Pancreas (tissue), 10 donors: ENCODE data around the gene GRIA3. TPM values are rescaled to one million over a fixed set of nuclear protein-coding genes. Genes with fewer than 3 reads are reported as not detected.
"Not testable (repeated sequence)": the region's sequence is repeated elsewhere in the genome, so short reads cannot be mapped to it uniquely, and the experiment has no call there.

Experiments used
- ATAC-seq, 4 donors: fragments of 200-7000 bp; cut with Tn5 transposase; one replicate each; pipeline versions ENCODE4 v1.8.0 to v1.9.1; 2020; ENCODE audit warnings: mild to moderate bottlenecking in 4 of 4, moderate library complexity in 4 of 4
- DNase-seq, 6 donors: peaks; one replicate each; pipeline ENCODE4 v3.0.0-alpha.2; 2020
- FAIRE-seq: peaks from 2 replicates; lab custom pipeline; 2012; peaks lifted over from hg19 to GRCh38; lab: Jason Lieb, UNC
- H3K27ac ChIP-seq, 4 donors: fragments of 200-600 bp; sonication (generic); 1 replicate in 3 of 4; 2 replicates in 1 of 4; pipeline versions ENCODE4 v1.5.0 to v1.8.0; 2020
- H3K27me3 ChIP-seq, 4 donors: fragments of 200-600 bp; one replicate each; pipeline ENCODE4 v1.8.0; 2021
- H3K36me3 ChIP-seq, 3 donors: fragments of 200-600 bp; sonication (generic) in 1 of 3; one replicate each; pipeline versions ENCODE4 v1.5.0 to v1.8.0; 2020 to 2021
- H3K4me1 ChIP-seq, 3 donors: fragments of 200-600 bp; one replicate each; pipeline ENCODE4 v1.8.0; 2021
- H3K4me3 ChIP-seq, 4 donors: fragments of 200-600 bp; sonication (generic) in 2 of 4; one replicate each; pipeline versions ENCODE4 v1.5.0 to v1.8.0; 2020 to 2021
- H3K9me3 ChIP-seq, 4 donors: fragments of 200-600 bp; one replicate each; pipeline ENCODE4 v1.8.0; 2021
- WGBS, 2 donors: extraction: QIAGEN DNeasy Blood & Tissue Kit; methylation state at CpG; one replicate each; pipeline ENCODE4 v1.1.7; 2013; 5-methylcytosine and 5-hydroxymethylcytosine counted together
- intact Hi-C, 3 donors: fragments of 100-400 bp; cut with DNase I; formaldehyde crosslinking; loops; one replicate each; pipeline versions ENCODE4 v1.11.1 to v1.14.2; 2022
- polyA plus RNA-seq, 2 donors: library from polyadenylated mRNA; stranded (reverse); fragments of 200-250 nt; gene quantifications; one replicate each; pipeline ENCODE4 v1.2.3, GENCODE V29; 2013
- total RNA-seq, 6 donors: library from RNA; stranded (reverse); fragmentation: NEBNext Ultra II Directional in 4 of 6; extraction: Animal tissue kit (Norgen Biotek cat#: 25700) in 4 of 6; gene quantifications; one replicate each; pipeline versions ENCODE4 v1.2.1 to v1.2.4, GENCODE V29; 2021 to 2023
- TF ChIP-seq, protein P1 (sequence below), 4 donors: fragments of 200-600 bp; sonication (generic) in 3 of 4; IDR thresholded peaks; one replicate each; pipeline versions ENCODE4 v1.5.0 to v1.8.0; 2021; ENCODE audit warnings: antibody characterized with exemption in 4 of 4
- donor health status: healthy with polysubstance abuse.
- donor health status: DM: no; HTN: no; CAD: no; lungs with moderate emphysema.
- donor health status: DM: no; HTN: no; CAD: no.
- donor health status: control.
- donor health status: control.
- donor health status: Bipolar disorder and iron deficiency.
- donor health status: DM: yes; HTN: yes; CAD: no.
- donor health status: DM: no; HTN: no; CAD: no.
- donor health status: DM: no; HTN: no; CAD: no.
- donor health status: DM: yes; HTN: yes; CAD: no.

Gene GRIA3
- total and polyA plus RNA-seq, 8 donors = 0.28 to 11.8 (median 1.6) TPM

GRCh38 chrX:123282241-123282640 is 98.2 kb downstream of the GRIA3 start:
- H3K36me3 ChIP-seq = no peaks in the 10 kb centered on the region
- H3K27ac ChIP-seq = no peak overlapping the region
- ATAC-seq (no peak), DNase-seq (no peak), FAIRE-seq (no peak)
- peaks cover 0 to 10% (median 0%) of the 10 kb centered on the region in 4 donors for H3K27me3 ChIP-seq
- TF ChIP-seq, protein P1, sequence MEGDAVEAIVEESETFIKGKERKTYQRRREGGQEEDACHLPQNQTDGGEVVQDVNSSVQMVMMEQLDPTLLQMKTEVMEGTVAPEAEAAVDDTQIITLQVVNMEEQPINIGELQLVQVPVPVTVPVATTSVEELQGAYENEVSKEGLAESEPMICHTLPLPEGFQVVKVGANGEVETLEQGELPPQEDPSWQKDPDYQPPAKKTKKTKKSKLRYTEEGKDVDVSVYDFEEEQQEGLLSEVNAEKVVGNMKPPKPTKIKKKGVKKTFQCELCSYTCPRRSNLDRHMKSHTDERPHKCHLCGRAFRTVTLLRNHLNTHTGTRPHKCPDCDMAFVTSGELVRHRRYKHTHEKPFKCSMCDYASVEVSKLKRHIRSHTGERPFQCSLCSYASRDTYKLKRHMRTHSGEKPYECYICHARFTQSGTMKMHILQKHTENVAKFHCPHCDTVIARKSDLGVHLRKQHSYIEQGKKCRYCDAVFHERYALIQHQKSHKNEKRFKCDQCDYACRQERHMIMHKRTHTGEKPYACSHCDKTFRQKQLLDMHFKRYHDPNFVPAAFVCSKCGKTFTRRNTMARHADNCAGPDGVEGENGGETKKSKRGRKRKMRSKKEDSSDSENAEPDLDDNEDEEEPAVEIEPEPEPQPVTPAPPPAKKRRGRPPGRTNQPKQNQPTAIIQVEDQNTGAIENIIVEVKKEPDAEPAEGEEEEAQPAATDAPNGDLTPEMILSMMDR (IDR thresholded peaks at IDR 0.05) = no peak
- no peak overlapping the region for H3K4me3 ChIP-seq
- 58 to 86% methylated on average over 5 of the region's 5 CpGs for WGBS, 2 donors
- H3K4me1 ChIP-seq = no peaks in the 10 kb centered on the region
- intact Hi-C loops = no loop called here
- no peaks in the 10 kb centered on the region for H3K9me3 ChIP-seq

DNA sequence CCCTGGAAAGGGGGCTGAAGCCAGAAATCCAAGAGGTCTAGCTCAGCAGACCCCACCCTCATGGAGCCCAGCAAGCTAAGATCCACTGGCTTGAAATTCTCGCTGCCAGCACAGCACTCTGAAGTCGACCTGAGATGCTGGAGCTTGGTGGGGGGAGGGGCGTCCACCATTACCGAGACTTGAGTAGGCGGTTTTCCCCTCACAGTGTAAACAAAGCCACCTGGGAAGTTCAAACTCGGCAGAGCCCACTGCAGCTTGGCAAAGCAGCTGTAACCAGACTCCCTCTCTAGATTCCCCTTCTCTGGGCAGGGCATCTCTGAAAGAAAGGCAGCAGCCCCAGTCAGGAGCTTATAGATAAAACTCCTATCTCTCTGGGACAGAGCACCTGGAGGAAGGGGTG is 99.3 kb downstream of the GRIA3 start:
- H3K4me1 ChIP-seq, DNase-seq, H3K27me3 ChIP-seq, intact Hi-C loops, H3K4me3 ChIP-seq, H3K27ac ChIP-seq, H3K9me3 ChIP-seq, H3K36me3 ChIP-seq, ATAC-seq, FAIRE-seq: not testable (repeated sequence)
- 21 to 40% methylated on average over 6 of the region's 6 CpGs for WGBS, 2 donors

DNA sequence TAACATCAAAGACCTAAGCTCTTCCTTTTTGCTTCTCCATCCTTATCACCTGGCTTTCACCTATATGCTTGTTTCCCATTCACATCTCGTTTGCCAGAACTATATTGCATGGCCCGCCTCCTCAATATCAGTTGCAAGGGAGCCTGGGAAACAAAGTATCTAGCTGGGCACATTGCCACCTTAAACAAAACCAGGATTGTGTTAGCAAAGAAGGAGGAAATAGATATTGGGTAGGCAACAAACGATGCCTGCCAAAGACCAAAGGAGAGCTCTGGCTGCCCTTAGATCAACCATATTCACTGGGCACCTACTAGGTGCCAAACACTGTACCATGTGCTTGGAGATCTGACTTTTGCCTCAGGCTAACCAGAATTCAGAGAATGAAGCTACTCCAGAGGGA is 107.5 kb downstream of the GRIA3 start:
- ATAC-seq (peak in 3 of 4 donors; percentile 14 to 60 (median 19)), DNase-seq (peak in 1 of 6 donors; percentile 3), FAIRE-seq (no peak)
- 12% methylated on average over 3 of the region's 3 CpGs for WGBS, 2 donors
- H3K9me3 ChIP-seq = no peaks in the 10 kb centered on the region
- intact Hi-C loops = no loop called here
- no peaks in the 10 kb centered on the region for H3K27me3 ChIP-seq
- no peak overlapping the region for H3K27ac ChIP-seq
- H3K4me3 ChIP-seq = no peak overlapping the region
- TF ChIP-seq, protein P1 (IDR thresholded peaks at IDR 0.05) = no peak
- no peaks in the 10 kb centered on the region for H3K36me3 ChIP-seq
- H3K4me1 ChIP-seq = no peaks in the 10 kb centered on the region

GRCh38 chrX:123298026-123298425 is 113.9 kb downstream of the GRIA3 start:
- FAIRE-seq (no peak), ATAC-seq (no peak), DNase-seq (no peak)
- Histone ChIP-seq H3K4me1 (no peaks in the 10 kb centered on the region), H3K27me3 (no peaks in the 10 kb centered on the region), H3K4me3 (no peak overlapping the region), H3K9me3 (no peaks in the 10 kb centered on the region), H3K27ac (no peak overlapping the region), H3K36me3 (no peaks in the 10 kb centered on the region)
- TF ChIP-seq, protein P1 (IDR thresholded peaks at IDR 0.05) = no peak
- 41 to 42% methylated on average over 1 of the region's 1 CpG for WGBS, 2 donors
- intact Hi-C loops = no loop called here

GRCh38 chrX:123303429-123303828 is 119.4 kb downstream of the GRIA3 start:
- Histone ChIP-seq H3K27ac (no peak overlapping the region), H3K9me3 (no peaks in the 10 kb centered on the region), H3K27me3 (no peaks in the 10 kb centered on the region), H3K4me3 (no peak overlapping the region), H3K4me1 (no peaks in the 10 kb centered on the region), H3K36me3 (no peaks in the 10 kb centered on the region)
- intact Hi-C loops = no loop called here
- DNase-seq (no peak), ATAC-seq (no peak), FAIRE-seq (no peak)
- TF ChIP-seq, protein P1 (IDR thresholded peaks at IDR 0.05) = no peak
- WGBS, 2 donors = 60 to 73% methylated on average over 2 of the region's 2 CpGs
